GM04503 (cell line): ENCODE results near the gene C6.
"Not testable (repeated sequence)": the region's sequence is repeated elsewhere in the genome, so short reads cannot be mapped to it uniquely, and the experiment has no call there.

Experiments used
- DNase-seq: peaks from one replicate; pipeline ENCODE4 v3.0.0-alpha.2; 2012; ENCODE audit warnings: low read depth

C6 gene

GRCh38 chr5:41213340-41213739 lies at the start of gene C6:
Gene C6 (minus strand): TSS chr5:41213532. CDS start chr5:41203230, 10,302 bp downstream.
- no peak for DNase-seq

GRCh38 chr5:41256400-41256799 lies 43.1 kb upstream of the C6 start:
- no peak for DNase-seq

GRCh38 chr5:41253109-41253508 lies 39.8 kb upstream of the C6 start:
- no peak for DNase-seq

- DNase-seq = no peak
Observed at GRCh38 chr5:41252036-41252435, 38.7 kb upstream of the C6 start.

- no peak for DNase-seq
Observed at GRCh38 chr5:41250351-41250987, 37.1 kb upstream of the C6 start.

- no peak for DNase-seq
Observed at GRCh38 chr5:41247135-41247534, 33.8 kb upstream of the C6 start.

GRCh38 chr5:41246376-41246775 lies 33.0 kb upstream of the C6 start:
- DNase-seq = no peak

- DNase-seq = no peak
Observed at GRCh38 chr5:41243558-41243957, 30.2 kb upstream of the C6 start.

- DNase-seq = no peak
Observed at GRCh38 chr5:41240985-41241384, 27.7 kb upstream of the C6 start.

GRCh38 chr5:41240390-41240789 lies 27.1 kb upstream of the C6 start:
- DNase-seq = no peak

GRCh38 chr5:41234475-41234874 lies 21.1 kb upstream of the C6 start:
- DNase-seq = no peak

GRCh38 chr5:41232797-41233196 lies 19.5 kb upstream of the C6 start:
- no peak for DNase-seq

GRCh38 chr5:41230276-41230675 lies 16.9 kb upstream of the C6 start:
- DNase-seq = not testable (repeated sequence)

- no peak for DNase-seq
Observed at GRCh38 chr5:41223962-41224361, 10.6 kb upstream of the C6 start.

GRCh38 chr5:41219658-41220269 lies 6.4 kb upstream of the C6 start:
- no peak for DNase-seq

- DNase-seq = no peak
Observed at GRCh38 chr5:41218929-41219657, 5.8 kb upstream of the C6 start.

- DNase-seq = no peak
Observed at GRCh38 chr5:41214182-41214581, 850 bp upstream of the C6 start.

- no peak for DNase-seq
Observed at GRCh38 chr5:41212935-41213334, 397 bp downstream of the C6 start.

GRCh38 chr5:41211417-41211816 lies 1.9 kb downstream of the C6 start:
- DNase-seq = no peak

GRCh38 chr5:41205475-41205874 lies 7.9 kb downstream of the C6 start:
- not testable (repeated sequence) for DNase-seq

GRCh38 chr5:41203033-41203432 lies 10.3 kb downstream of the C6 start:
- DNase-seq = no peak

- no peak for DNase-seq
Observed at GRCh38 chr5:41201082-41201772, 12.1 kb downstream of the C6 start.

GRCh38 chr5:41200506-41200905 lies 12.8 kb downstream of the C6 start:
- no peak for DNase-seq
